Measurements from ENCODE around the gene BRD1. TPM values are rescaled to one million over a fixed set of nuclear protein-coding genes. Genes with fewer than 3 reads are reported as not detected.
A peak's percentile ranks its signal among the peaks of the same experiment; 100 is the strongest.
"Not testable (repeated sequence)": the region's sequence is repeated elsewhere in the genome, so short reads cannot be mapped to it uniquely, and the experiment has no call there.

The BRD1 gene
- total and polyA plus RNA-seq, 7 donors: 7.9 to 22.9 (median 16.9) TPM

DNA sequence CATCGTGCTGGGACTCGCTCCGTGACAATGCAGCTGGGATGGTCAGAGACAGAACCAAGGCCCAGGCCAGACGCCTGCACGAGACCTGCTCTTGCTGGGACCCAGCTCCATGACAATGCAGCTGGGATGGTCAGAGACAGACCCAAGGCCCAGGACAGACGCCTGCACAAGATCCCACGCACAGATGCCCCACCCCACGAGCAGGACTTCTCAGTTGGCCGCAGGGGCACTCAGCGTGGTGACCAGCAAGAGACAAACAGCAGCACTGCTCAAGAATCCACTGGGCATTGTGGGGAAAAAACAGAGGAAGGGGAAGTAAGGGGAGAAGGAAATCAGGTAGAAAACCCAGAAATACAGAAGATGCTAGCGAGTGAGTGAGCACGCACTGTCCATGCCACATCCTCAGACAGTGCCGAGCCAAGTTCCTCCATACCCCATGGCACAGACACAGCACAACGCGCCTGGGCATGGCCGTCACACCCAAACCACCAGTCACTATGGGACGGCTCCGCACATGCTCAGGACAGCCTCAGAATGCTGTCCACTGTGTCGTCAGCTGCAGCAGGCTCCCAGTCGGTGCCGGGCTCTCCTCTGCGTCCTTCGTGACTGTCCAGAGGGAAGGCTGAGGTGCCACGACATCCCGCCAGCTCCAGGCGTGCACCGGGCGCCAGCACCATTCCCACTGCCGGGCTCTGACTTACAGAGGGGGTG, 44.5 kb downstream of the BRD1 start:
- intact Hi-C loops (cut with DNase I): no loop called here

DNA sequence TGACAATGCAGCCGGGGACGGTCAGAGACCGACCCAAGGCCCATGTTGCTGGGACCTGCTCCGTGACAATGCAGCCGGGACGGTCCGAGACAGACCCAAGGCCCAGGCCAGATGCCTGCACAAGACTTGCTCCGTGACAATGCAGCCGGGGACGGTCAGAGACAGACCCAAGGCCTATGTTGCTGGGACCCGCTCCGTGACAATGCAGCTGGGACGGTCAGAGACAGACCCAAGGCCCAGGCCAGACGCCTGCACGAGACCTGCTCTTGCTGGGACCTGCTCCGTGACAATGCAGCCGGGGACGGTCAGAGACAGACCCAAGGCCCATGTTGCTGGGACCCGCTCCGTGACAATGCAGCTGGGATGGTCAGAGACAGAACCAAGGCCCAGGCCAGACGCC, 45.8 kb downstream of the BRD1 start:
- intact Hi-C loops (cut with DNase I): not testable (repeated sequence)
- H3K4me1 ChIP-seq: peaks cover 43% of the 10 kb centered on the region

More for the DNA sequence above, 44.5 kb downstream of the BRD1 start:
- Histone ChIP-seq H3K27ac (no peak overlapping the region), H3K4me3 (no peak overlapping the region), H3K36me3 (ENCODE audit: insufficient read depth in 1 of 2, low read depth in 1 of 2) (peaks cover 0 to 29% of the 10 kb centered on the region in 2 donors), H3K4me1 (peaks cover 46% of the 10 kb centered on the region), H3K9me3 (no peaks in the 10 kb centered on the region), H3K27me3 (ENCODE audit: insufficient read depth in 3 of 3, low read length in 2 of 3) (no peaks in the 10 kb centered on the region)
- WGBS, 3 donors: 89 to 94% (median 94%) methylated on average over 26 of the region's 29 CpGs
- ATAC-seq: no peak
- TF ChIP-seq, protein P1, sequence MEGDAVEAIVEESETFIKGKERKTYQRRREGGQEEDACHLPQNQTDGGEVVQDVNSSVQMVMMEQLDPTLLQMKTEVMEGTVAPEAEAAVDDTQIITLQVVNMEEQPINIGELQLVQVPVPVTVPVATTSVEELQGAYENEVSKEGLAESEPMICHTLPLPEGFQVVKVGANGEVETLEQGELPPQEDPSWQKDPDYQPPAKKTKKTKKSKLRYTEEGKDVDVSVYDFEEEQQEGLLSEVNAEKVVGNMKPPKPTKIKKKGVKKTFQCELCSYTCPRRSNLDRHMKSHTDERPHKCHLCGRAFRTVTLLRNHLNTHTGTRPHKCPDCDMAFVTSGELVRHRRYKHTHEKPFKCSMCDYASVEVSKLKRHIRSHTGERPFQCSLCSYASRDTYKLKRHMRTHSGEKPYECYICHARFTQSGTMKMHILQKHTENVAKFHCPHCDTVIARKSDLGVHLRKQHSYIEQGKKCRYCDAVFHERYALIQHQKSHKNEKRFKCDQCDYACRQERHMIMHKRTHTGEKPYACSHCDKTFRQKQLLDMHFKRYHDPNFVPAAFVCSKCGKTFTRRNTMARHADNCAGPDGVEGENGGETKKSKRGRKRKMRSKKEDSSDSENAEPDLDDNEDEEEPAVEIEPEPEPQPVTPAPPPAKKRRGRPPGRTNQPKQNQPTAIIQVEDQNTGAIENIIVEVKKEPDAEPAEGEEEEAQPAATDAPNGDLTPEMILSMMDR (IDR thresholded peaks at IDR 0.05): no peak
- DNase-seq: peak; percentile 7 to 26

DNA sequence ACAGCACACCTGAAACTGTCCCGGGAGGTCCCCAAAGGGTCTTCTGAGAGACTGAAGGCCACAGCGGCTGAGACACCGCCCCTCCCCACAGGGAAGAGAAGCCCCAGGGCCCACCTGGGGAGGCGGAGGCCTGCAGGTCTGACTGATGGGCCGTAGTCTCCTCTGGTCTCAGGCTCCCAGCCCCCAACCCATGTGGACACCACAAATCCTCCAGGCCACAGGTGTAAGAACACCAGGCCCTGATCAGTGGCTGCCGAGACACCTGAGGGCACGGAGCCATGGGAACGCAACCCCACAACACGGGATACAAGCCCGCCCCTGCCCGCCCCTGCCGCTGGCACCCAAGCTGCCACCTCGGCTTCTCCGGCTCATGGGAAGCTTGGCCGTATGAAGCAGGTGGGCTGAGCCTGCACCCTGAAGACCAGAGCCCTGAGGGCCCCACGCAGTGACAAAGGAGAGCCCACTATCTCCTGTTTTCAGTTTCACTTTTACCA, 46.3 kb downstream of the BRD1 start:
- peak; percentile 13 to 38 for DNase-seq
- Histone ChIP-seq H3K27ac (no peak overlapping the region), H3K36me3 (ENCODE audit: insufficient read depth in 1 of 2, low read depth in 1 of 2) (peaks cover 0 to 33% of the 10 kb centered on the region in 2 donors), H3K4me1 (peaks cover 38% of the 10 kb centered on the region), H3K4me3 (no peak overlapping the region), H3K9me3 (no peaks in the 10 kb centered on the region), H3K27me3 (ENCODE audit: insufficient read depth in 3 of 3, low read length in 2 of 3) (no peaks in the 10 kb centered on the region)
- TF ChIP-seq, protein P1 (IDR thresholded peaks at IDR 0.05): no peak
- 92 to 94% (median 93%) methylated on average over 16 of the region's 16 CpGs for WGBS, 3 donors
- intact Hi-C loops (cut with DNase I): no loop called here
- ATAC-seq: no peak

More for the DNA sequence above, 45.8 kb downstream of the BRD1 start:
- not testable (repeated sequence) for H3K27ac ChIP-seq; H3K27me3 ChIP-seq (ENCODE audit: insufficient read depth in 3 of 3, low read length in 2 of 3); H3K9me3 ChIP-seq; ATAC-seq; H3K4me3 ChIP-seq
- WGBS, 3 donors: 95 to 96% (median 96%) methylated on average over 21 of the region's 21 CpGs
- peaks cover 0 to 33% of the 10 kb centered on the region in 2 donors for H3K36me3 ChIP-seq (ENCODE audit: insufficient read depth in 1 of 2, low read depth in 1 of 2)
- peak; percentile 7 to 32 for DNase-seq

DNA sequence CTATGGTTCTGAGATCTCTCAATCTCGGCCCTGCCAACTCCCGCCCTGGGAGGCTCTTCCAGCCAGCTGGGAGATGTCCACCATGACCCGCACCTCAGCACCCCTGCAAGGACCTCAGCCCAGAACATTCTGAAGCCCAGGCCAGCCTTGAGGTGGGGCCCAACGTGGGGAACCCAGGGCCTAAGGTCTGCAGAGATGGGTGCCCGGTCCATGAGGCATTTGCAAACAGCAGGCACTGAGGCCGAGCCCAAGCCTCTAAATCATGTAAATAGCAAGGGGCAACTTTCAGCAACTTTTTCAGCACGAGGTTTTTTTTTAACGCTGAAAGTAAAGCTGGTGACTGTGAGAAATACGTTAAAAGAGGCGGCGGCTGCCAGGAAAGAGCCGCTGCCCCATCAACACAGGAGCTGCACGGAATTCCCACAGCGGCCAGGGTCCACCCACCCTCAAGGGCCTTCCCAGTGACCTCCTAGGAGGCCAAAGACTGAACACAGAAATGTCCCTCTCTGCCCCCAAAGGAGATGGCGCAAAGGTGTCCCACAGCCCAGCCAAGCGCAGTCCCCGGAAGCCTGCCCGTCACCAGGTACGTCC, 46.9 kb downstream of the BRD1 start:
- Histone ChIP-seq H3K4me3 (no peak overlapping the region), H3K27me3 (ENCODE audit: insufficient read depth in 3 of 3, low read length in 2 of 3) (no peaks in the 10 kb centered on the region), H3K36me3 (ENCODE audit: insufficient read depth in 1 of 2, low read depth in 1 of 2) (peaks cover 0 to 37% of the 10 kb centered on the region in 2 donors), H3K9me3 (no peaks in the 10 kb centered on the region), H3K27ac (no peak overlapping the region), H3K4me1 (peaks cover 32% of the 10 kb centered on the region)
- ATAC-seq: peak in 1 of 4 donors; percentile 4
- intact Hi-C loops (cut with DNase I): no loop called here
- DNase-seq: no peak
- TF ChIP-seq, protein P1 (IDR thresholded peaks at IDR 0.05): no peak
- 74 to 81% (median 75%) methylated on average over 19 of the region's 19 CpGs for WGBS, 3 donors
